ENCODE results near the gene BLOC1S4. TPM values are rescaled to one million over a fixed set of nuclear protein-coding genes. Genes with fewer than 3 reads are reported as not detected.
"Not testable (repeated sequence)": the region's sequence is repeated elsewhere in the genome, so short reads cannot be mapped to it uniquely, and the experiment has no call there.

Gene BLOC1S4
- polyA plus RNA-seq, 12 donors: 6.0 to 13.6 (median 7.5) TPM; not detected in 1

GRCh38 chr4:6710996-6711395 is 5.0 kb upstream of the BLOC1S4 start:
- DNase-seq: no peak

- no peak for DNase-seq
These were observed 1.0 kb upstream of the BLOC1S4 start for GRCh38 chr4:6714954-6715353.

GRCh38 chr4:6715704-6716017 is 313 bp upstream of the BLOC1S4 start:
- no peak for DNase-seq

GRCh38 chr4:6716958-6717655 is 1.1 kb downstream of the BLOC1S4 start:
- no peak for DNase-seq

- DNase-seq: no peak
These were observed 3.1 kb downstream of the BLOC1S4 start for GRCh38 chr4:6718932-6719610.

- no peak for DNase-seq
These were observed 3.7 kb downstream of the BLOC1S4 start for GRCh38 chr4:6719611-6720179.

GRCh38 chr4:6720202-6720699 is 4.3 kb downstream of the BLOC1S4 start:
- peak; percentile 78 for DNase-seq

- no peak for DNase-seq
These were observed 5.1 kb downstream of the BLOC1S4 start for GRCh38 chr4:6721121-6721520.

GRCh38 chr4:6722891-6723290 is 6.9 kb downstream of the BLOC1S4 start:
- no peak for DNase-seq

- no peak for DNase-seq
These were observed 7.9 kb downstream of the BLOC1S4 start for GRCh38 chr4:6723851-6724250.

- no peak for DNase-seq
These were observed 8.6 kb downstream of the BLOC1S4 start for GRCh38 chr4:6724421-6725111.

GRCh38 chr4:6725427-6725961 is 9.5 kb downstream of the BLOC1S4 start:
- not testable (repeated sequence) for DNase-seq

- DNase-seq: no peak
These were observed 11.3 kb downstream of the BLOC1S4 start for GRCh38 chr4:6727081-6727942.

- no peak for DNase-seq
These were observed 11.9 kb downstream of the BLOC1S4 start for GRCh38 chr4:6727943-6728250.

- DNase-seq: no peak
These were observed 12.5 kb downstream of the BLOC1S4 start for GRCh38 chr4:6728320-6729029.

GRCh38 chr4:6730603-6731317 is 14.8 kb downstream of the BLOC1S4 start:
- no peak for DNase-seq

- DNase-seq: no peak
These were observed 15.3 kb downstream of the BLOC1S4 start for GRCh38 chr4:6731318-6731675.

- DNase-seq: no peak
These were observed 15.8 kb downstream of the BLOC1S4 start for GRCh38 chr4:6731780-6732179.

- DNase-seq: no peak
These were observed 16.7 kb downstream of the BLOC1S4 start for GRCh38 chr4:6732441-6733357.

All from muscle of arm (tissue), 12 donors.